ENCODE results near the gene OR2AP1.

Gene OR2AP1

GRCh38 chr12:55619354-55620138, 47.3 kb downstream of the OR2AP1 start:
- Histone ChIP-seq H3K36me3 (replicated peaks) (no peaks in the 10 kb centered on the region), H3K27me3 (ENCODE audit: low read depth) (0 out of 2 replicates have a peak, but pooled peaks cover 3% of the 10 kb centered on the region), H3K4me3 (no peak overlapping the region), H3K4me1 (no peaks in the 10 kb centered on the region), H3K9me3 (no peaks in the 10 kb centered on the region)
- peak; percentile 77 to 92 for DNase-seq (ENCODE audit: low spot score in 2 of 2)
- in situ Hi-C loops (cut with MboI; ENCODE audit: low sequenced_read_pairs): loop anchor here (10.0 to 25.0 kb wide), 2 partner anchors 425 to 632 kb away; partner anchors contain the start of gene TESPA1

GRCh38 chr12:55624056-55624455, 51.8 kb downstream of the OR2AP1 start:
- no peak for DNase-seq (ENCODE audit: low spot score in 2 of 2)
- no peaks in the 10 kb centered on the region for H3K36me3 ChIP-seq (replicated peaks)
- no peak overlapping the region for H3K4me3 ChIP-seq
- H3K4me1 ChIP-seq: no peaks in the 10 kb centered on the region
- 0 out of 2 replicates have a peak, but pooled peaks cover 3% of the 10 kb centered on the region for H3K27me3 ChIP-seq (ENCODE audit: low read depth)
- in situ Hi-C loops (cut with MboI; ENCODE audit: low sequenced_read_pairs): loop anchor here (25.0 kb wide), 1 partner anchor 637 kb away; the partner anchor contains the start of gene TESPA1
- H3K9me3 ChIP-seq: no peaks in the 10 kb centered on the region

Measured in HAP-1 (cell line).